ENCODE data around the gene GLB1L2.

- no peak for TF ChIP-seq CTCF (conservative IDR thresholded peaks at IDR 0.05; ENCODE audit: low read length)
- TF ChIP-seq EZH2phosphoT487 (IDR thresholded peaks at IDR 0.05; ENCODE audit: borderline replicate concordance), result no peak
Measured at GRCh38 chr11:134380229-134380628, 48.4 kb downstream of the GLB1L2 start.
